OCI-LY1 (cell line): ENCODE data around the gene MAGI1.

Experiments used
- H2AFZ ChIP-seq: fragments of 200-600 bp; sonication (generic), shearing (Covaris generic); 2 replicates; pipeline ENCODE4 v1.6.0; 2014; ENCODE audit warnings: antibody characterized with exemption, mild to moderate bottlenecking, low read length
- H3F3A ChIP-seq: fragments of 200-600 bp; sonication (generic), shearing (Covaris generic); 2 replicates; pipeline ENCODE4 v1.6.0; 2014; ENCODE audit warnings: mild to moderate bottlenecking, antibody characterized with exemption, low read length, moderate library complexity; ENCODE audit not compliant: insufficient read depth
- H3K27ac ChIP-seq: fragments of 200-600 bp; sonication (generic); 2 replicates; pipeline ENCODE4 v1.5.1; 2014; ENCODE audit warnings: low read length, mixed run types, mild to moderate bottlenecking, low read depth; ENCODE audit not compliant: poor library complexity, severe bottlenecking
- H3K27me3 ChIP-seq: fragments of 200-600 bp; sonication (generic); 2 replicates; pipeline ENCODE4 v1.6.0; 2014; ENCODE audit warnings: antibody characterized with exemption, mild to moderate bottlenecking, low read length, moderate library complexity; ENCODE audit not compliant: insufficient read depth
- H3K36me3 ChIP-seq: fragments of 200-600 bp; sonication (generic); 2 replicates; pipeline ENCODE4 v1.6.1; 2014; ENCODE audit warnings: mild to moderate bottlenecking, antibody characterized with exemption, low read length, moderate library complexity, mixed read lengths; ENCODE audit not compliant: insufficient read depth
- H3K4me1 ChIP-seq: fragments of 200-600 bp; sonication (generic); 2 replicates; pipeline ENCODE4 v1.5.1; 2014; ENCODE audit warnings: mild to moderate bottlenecking, low read length, moderate library complexity; ENCODE audit not compliant: insufficient read depth, severe bottlenecking
- H3K4me2 ChIP-seq: fragments of 200-600 bp; sonication (generic), shearing (Covaris generic); 2 replicates; pipeline ENCODE4 v1.6.1; 2014; ENCODE audit warnings: low read length
- H3K4me3 ChIP-seq: fragments of 200-600 bp; sonication (generic); 2 replicates; pipeline ENCODE4 v1.5.1; 2014; ENCODE audit warnings: low read length, low read depth, mild to moderate bottlenecking, mixed read lengths; ENCODE audit not compliant: poor library complexity, severe bottlenecking
- H3K79me2 ChIP-seq: fragments of 200-600 bp; shearing (Covaris generic); 2 replicates; pipeline ENCODE4 v1.6.1; 2016; ENCODE audit warnings: mixed run types, low read length, mixed read lengths; ENCODE audit not compliant: insufficient read depth
- H3K9ac ChIP-seq: fragments of 200-600 bp; sonication (generic), shearing (Covaris generic); 2 replicates; pipeline ENCODE4 v1.6.1; 2014; ENCODE audit warnings: mild to moderate bottlenecking, low read length, mixed read lengths
- H3K9me2 ChIP-seq: fragments of 200-600 bp; sonication (generic), shearing (Covaris generic); 2 replicates; pipeline ENCODE4 v1.6.1; 2014; ENCODE audit warnings: low read depth, mild to moderate bottlenecking, low read length, mixed read lengths
- H3K9me3 ChIP-seq: fragments of 200-600 bp; shearing (Covaris generic); 2 replicates; pipeline ENCODE4 v1.6.1; 2014; ENCODE audit warnings: low read length, mixed read lengths
- H4K20me1 ChIP-seq: fragments of 200-600 bp; sonication (generic), shearing (Covaris generic); 2 replicates; pipeline ENCODE4 v1.6.0; 2016; ENCODE audit warnings: mild to moderate bottlenecking, low read length; ENCODE audit not compliant: insufficient read depth
- EZH2 ChIP-seq: fragments of 200-600 bp; sonication (generic), shearing (Covaris generic); IDR thresholded peaks from 2 replicates; pipeline ENCODE4 v1.8.0; 2017; ENCODE audit warnings: borderline replicate concordance, mixed run types, mild to moderate bottlenecking, antibody characterized with exemption, low read length, moderate library complexity, mixed read lengths
- TF ChIP-seq, protein P1 (sequence below): fragments of 200-600 bp; sonication (generic), shearing (Covaris generic); IDR thresholded peaks from 2 replicates; pipeline ENCODE4 v1.5.1; 2017; ENCODE audit warnings: mild to moderate bottlenecking, antibody characterized with exemption, low read length, moderate library complexity, mixed read lengths

MAGI1 gene

GRCh38 chr3:66068255-66068654 lies 29.5 kb upstream of the MAGI1 start:
- Histone ChIP-seq H3F3A (no peaks in the 10 kb centered on the region), H3K79me2 (no peaks in the 10 kb centered on the region), H2AFZ (no peak overlapping the region), H4K20me1 (no peaks in the 10 kb centered on the region), H3K27me3 (no peaks in the 10 kb centered on the region), H3K9ac (no peak overlapping the region), H3K4me2 (no peak overlapping the region), H3K9me3 (no peaks in the 10 kb centered on the region), H3K4me3 (no peak overlapping the region), H3K36me3 (no peaks in the 10 kb centered on the region), H3K9me2 (no peaks in the 10 kb centered on the region), H3K27ac (no peak overlapping the region), H3K4me1 (no peaks in the 10 kb centered on the region)
- TF ChIP-seq, protein P1, sequence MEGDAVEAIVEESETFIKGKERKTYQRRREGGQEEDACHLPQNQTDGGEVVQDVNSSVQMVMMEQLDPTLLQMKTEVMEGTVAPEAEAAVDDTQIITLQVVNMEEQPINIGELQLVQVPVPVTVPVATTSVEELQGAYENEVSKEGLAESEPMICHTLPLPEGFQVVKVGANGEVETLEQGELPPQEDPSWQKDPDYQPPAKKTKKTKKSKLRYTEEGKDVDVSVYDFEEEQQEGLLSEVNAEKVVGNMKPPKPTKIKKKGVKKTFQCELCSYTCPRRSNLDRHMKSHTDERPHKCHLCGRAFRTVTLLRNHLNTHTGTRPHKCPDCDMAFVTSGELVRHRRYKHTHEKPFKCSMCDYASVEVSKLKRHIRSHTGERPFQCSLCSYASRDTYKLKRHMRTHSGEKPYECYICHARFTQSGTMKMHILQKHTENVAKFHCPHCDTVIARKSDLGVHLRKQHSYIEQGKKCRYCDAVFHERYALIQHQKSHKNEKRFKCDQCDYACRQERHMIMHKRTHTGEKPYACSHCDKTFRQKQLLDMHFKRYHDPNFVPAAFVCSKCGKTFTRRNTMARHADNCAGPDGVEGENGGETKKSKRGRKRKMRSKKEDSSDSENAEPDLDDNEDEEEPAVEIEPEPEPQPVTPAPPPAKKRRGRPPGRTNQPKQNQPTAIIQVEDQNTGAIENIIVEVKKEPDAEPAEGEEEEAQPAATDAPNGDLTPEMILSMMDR: no peak
- no peak for TF ChIP-seq EZH2

GRCh38 chr3:66066963-66067617 lies 28.4 kb upstream of the MAGI1 start:
- no peaks in the 10 kb centered on the region for H3F3A ChIP-seq
- H4K20me1 ChIP-seq: no peaks in the 10 kb centered on the region
- H3K27ac ChIP-seq: no peak overlapping the region
- no peaks in the 10 kb centered on the region for H3K36me3 ChIP-seq
- H3K9me3 ChIP-seq: no peaks in the 10 kb centered on the region
- no peak overlapping the region for H3K4me3 ChIP-seq
- no peaks in the 10 kb centered on the region for H3K27me3 ChIP-seq
- TF ChIP-seq, protein P1: no peak
- no peak for TF ChIP-seq EZH2
- no peak overlapping the region for H2AFZ ChIP-seq
- no peak overlapping the region for H3K9ac ChIP-seq
- no peaks in the 10 kb centered on the region for H3K9me2 ChIP-seq
- H3K4me1 ChIP-seq: no peaks in the 10 kb centered on the region
- no peak overlapping the region for H3K4me2 ChIP-seq
- no peaks in the 10 kb centered on the region for H3K79me2 ChIP-seq

DNA sequence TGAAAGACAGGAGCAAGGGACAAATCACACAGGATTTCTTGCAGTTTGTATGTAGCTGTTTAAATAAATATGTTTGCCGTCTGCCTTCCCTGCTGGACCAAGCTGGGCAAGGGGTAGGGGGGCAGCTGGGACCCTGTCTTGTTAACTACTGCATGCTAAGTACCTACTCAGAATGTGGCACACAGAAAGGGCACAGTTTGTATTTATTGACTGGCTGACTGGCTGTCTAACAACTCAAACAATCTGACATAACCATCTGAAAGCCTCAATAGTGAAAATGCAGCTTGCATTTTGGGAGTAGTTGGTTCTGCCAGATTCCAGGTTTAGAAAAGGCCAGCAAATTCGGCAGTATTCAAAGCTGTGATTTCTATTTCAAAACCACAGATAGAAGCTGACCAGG lies 16.6 kb upstream of the MAGI1 start:
- Histone ChIP-seq H3K4me3 (no peak overlapping the region), H4K20me1 (no peaks in the 10 kb centered on the region), H3K9me3 (no peaks in the 10 kb centered on the region), H3K9me2 (no peaks in the 10 kb centered on the region), H3K4me1 (no peaks in the 10 kb centered on the region), H2AFZ (no peak overlapping the region), H3K4me2 (no peak overlapping the region), H3K79me2 (no peaks in the 10 kb centered on the region), H3K27ac (no peak overlapping the region), H3F3A (no peaks in the 10 kb centered on the region), H3K27me3 (no peaks in the 10 kb centered on the region), H3K9ac (no peak overlapping the region), H3K36me3 (no peaks in the 10 kb centered on the region)
- TF ChIP-seq, protein P1: no peak
- no peak for TF ChIP-seq EZH2
